ENCODE data around the gene PHLDB2.

GRCh38 chr3:111923095-111923771 is 64.2 kb downstream of the PHLDB2 start:
- TF ChIP-seq TAF1 (IDR thresholded peaks at IDR 0.05; ENCODE audit: low read depth, low read length) = no peak
- TF ChIP-seq POLR2A (IDR thresholded peaks at IDR 0.05; ENCODE audit: low read depth, low read length) = no peak

All from GM12891 (cell line).